ENCODE results near the gene MED22. TPM values are rescaled to one million over a fixed set of nuclear protein-coding genes. Genes with fewer than 3 reads are reported as not detected.

MED22 gene
- total RNA-seq, 1 experiment from 2014 or later = 18.6 TPM

GRCh38 chr9:133335924-133336811, 11.8 kb downstream of the MED22 start, which contains the start of gene SURF6:
TSS of gene SURF6 (minus strand) at chr9:133336188. CDS start at chr9:133336132, 56 bp downstream.
- peak within 1 kb of the TSS; percentile 99 for H3K4me2 ChIP-seq (ENCODE audit: low read length)
- H3K9me2 ChIP-seq (ENCODE audit: insufficient read depth) = no peaks in the 10 kb centered on the region
- ChIA-PET RAD21 (ENCODE audit: low non-redundant PET in 1 of 2, low total read pairs in 2 of 2, uncharacterized antibody in 2 of 2, unreplicated experiment in 2 of 2) (no interaction called here), CTCF (interaction anchor here (1.4 to 1.7 kb wide), 2 partner anchors 97 to 150 kb away, joined by 4 to 5 read pairs; no protein-coding TSS in a partner anchor), POLR2A (interaction anchor here (0.7 kb wide), 1 partner anchor 155 kb away, joined by 3 read pairs; no protein-coding TSS in a partner anchor)
- H3K79me2 ChIP-seq (ENCODE audit: insufficient read depth, low read length) = peaks cover 44% of the 10 kb centered on the region
- H3K27me3 ChIP-seq (ENCODE audit: insufficient read depth, low read length) = no peaks in the 10 kb centered on the region
- intact Hi-C loops (cut with micrococcal nuclease) = loop anchor here (5.0 kb wide), 1 partner anchor 151 kb away; no protein-coding TSS in a partner anchor
- ATAC-seq = peak; percentile 93
- H3K36me3 ChIP-seq (ENCODE audit: control insufficient read depth in 1 of 2, insufficient read depth in 2 of 2, low read length in 2 of 2) = peaks cover 41 to 52% of the 10 kb centered on the region in 2 experiments; a peak in 3 of 4 replicates
- H3K9ac ChIP-seq (ENCODE audit: low read length) = peak within 1 kb of the TSS; percentile 97
- no peaks in the 10 kb centered on the region; the same call in 1 of the 2 replicates for H4K20me1 ChIP-seq (ENCODE audit: insufficient read depth)
- peak within 1 kb of the TSS; percentile 91 to 99 for H3K4me3 ChIP-seq (replicated peaks in 1 of 2; ENCODE audit: low read depth in 1 of 2, low read length in 2 of 2)
- H3K4me1 ChIP-seq (ENCODE audit: control insufficient read depth in 1 of 2, insufficient read depth in 2 of 2, low read length in 2 of 2) = peaks cover 12 to 26% of the 10 kb centered on the region in 2 experiments
- TSS peak; percentile 92 for BruUV-seq (replicated peaks)
- no peak within 1 kb of the TSS for H2AFZ ChIP-seq (ENCODE audit: low read depth, low read length, poor library complexity, severe bottlenecking)
- peak within 1 kb of the TSS; percentile 91 for H3K27ac ChIP-seq (ENCODE audit: low read depth, low read length)
- DNase-seq (ENCODE audit: low read depth, low spot score) = peak; percentile 81
- H3K9me3 ChIP-seq (ENCODE audit: control insufficient read depth in 1 of 2, insufficient read depth in 1 of 2, low read depth in 1 of 2, low read length in 2 of 2) = no peaks in the 10 kb centered on the region
- TF ChIP-seq ZFX (IDR thresholded peaks at IDR 0.05) (peak; percentile 78; the same call in 1 of the 2 replicates), EGR1 (IDR thresholded peaks at IDR 0.05; ENCODE audit: low read depth) (peak; percentile 63), EZH2phosphoT487 (IDR thresholded peaks at IDR 0.05; ENCODE audit: borderline replicate concordance) (no peak), CTCF (IDR thresholded peaks at IDR 0.05 in 2 of 3, conservative IDR thresholded peaks at IDR 0.05 in 1 of 3; ENCODE audit: borderline replicate concordance in 1 of 3, insufficient read depth in 1 of 3, low read depth in 2 of 3, low read length in 2 of 3) (no peak), EZH2 (IDR thresholded peaks at IDR 0.05) (no peak), CEBPB (IDR thresholded peaks at IDR 0.05; ENCODE audit: low read depth) (no peak), ZNF274 (IDR thresholded peaks at IDR 0.05; ENCODE audit: low read depth, low read length) (no peak), ELF1 (IDR thresholded peaks at IDR 0.05; ENCODE audit: borderline replicate concordance, low read depth) (no peak; the same call in 1 of the 2 replicates), YY1 (IDR thresholded peaks at IDR 0.05; ENCODE audit: extremely low read depth, insufficient replicate concordance, low read depth, low read length) (peak; percentile 89), SRF (IDR thresholded peaks at IDR 0.05; ENCODE audit: low read depth) (peak; percentile 99), POLR2A (IDR thresholded peaks at IDR 0.05; ENCODE audit: borderline replicate concordance, extremely low read depth, insufficient read depth, insufficient read length) (no peak), ZBTB33 (IDR thresholded peaks at IDR 0.05; ENCODE audit: extremely low read depth, insufficient replicate concordance, low read length) (peak; percentile 87), MAX (IDR thresholded peaks at IDR 0.05) (peak; percentile 98), RAD21 (IDR thresholded peaks at IDR 0.05; ENCODE audit: low read depth) (peak; percentile 13; the same call in 1 of the 2 replicates), ATF3 (IDR thresholded peaks at IDR 0.05) (no peak), CBX3 (IDR thresholded peaks at IDR 0.05; ENCODE audit: low read depth) (peak; percentile 94), REST (IDR thresholded peaks at IDR 0.05; ENCODE audit: low read depth) (no peak), SIN3A (IDR thresholded peaks at IDR 0.05; ENCODE audit: low read depth) (peak; percentile 98)
